Urothelium cell line (cell line): ENCODE results near the gene CNOT3.

Experiments
- DNase-seq: peaks from one replicate; pipeline ENCODE4 v3.0.0; 2011; ENCODE audit warnings: low spot score, mixed read lengths
- FAIRE-seq: peaks from 2 replicates; lab custom pipeline; 2011; peaks lifted over from hg19 to GRCh38; lab: Jason Lieb, UNC

Gene CNOT3

GRCh38 chr19:54147676-54148075, 10.1 kb downstream of the CNOT3 start:
- FAIRE-seq, result no peak

GRCh38 chr19:54148158-54148557, 10.6 kb downstream of the CNOT3 start:
- no peak for FAIRE-seq
- no peak for DNase-seq

More at GRCh38 chr19:54147676-54148075, 10.1 kb downstream of the CNOT3 start:
- DNase-seq, result no peak

- DNase-seq, result no peak
- FAIRE-seq, result no peak
Observed at GRCh38 chr19:54149021-54149812, 11.7 kb downstream of the CNOT3 start.

- FAIRE-seq (no peak), DNase-seq (no peak)
Observed at GRCh38 chr19:54151362-54152035, 13.9 kb downstream of the CNOT3 start.

GRCh38 chr19:54152267-54152666, 14.7 kb downstream of the CNOT3 start:
- FAIRE-seq (no peak), DNase-seq (no peak)

- DNase-seq, result no peak
- no peak for FAIRE-seq
Observed at GRCh38 chr19:54152878-54153524, 15.4 kb downstream of the CNOT3 start.

GRCh38 chr19:54153731-54154326, 16.3 kb downstream of the CNOT3 start:
- DNase-seq (no peak), FAIRE-seq (no peak)

GRCh38 chr19:54154603-54155345, 17.2 kb downstream of the CNOT3 start:
- no peak for DNase-seq
- no peak for FAIRE-seq

GRCh38 chr19:54155694-54156093, 18.1 kb downstream of the CNOT3 start:
- FAIRE-seq (no peak), DNase-seq (no peak)

- DNase-seq (no peak), FAIRE-seq (no peak)
Observed at GRCh38 chr19:54156490-54156889, 18.9 kb downstream of the CNOT3 start.

GRCh38 chr19:54156953-54157352, 19.4 kb downstream of the CNOT3 start:
- FAIRE-seq (no peak), DNase-seq (no peak)

GRCh38 chr19:54158812-54159351, 21.3 kb downstream of the CNOT3 start:
- no peak for DNase-seq

GRCh38 chr19:54159352-54160181, 22.0 kb downstream of the CNOT3 start, which contains the start of gene LENG1:
TSS of gene LENG1 (minus strand) at chr19:54159721. CDS start at chr19:54159695, 26 bp downstream.
- FAIRE-seq, result peak; percentile 97
- peak; percentile 97 for DNase-seq

More at GRCh38 chr19:54158812-54159351, 21.3 kb downstream of the CNOT3 start:
- FAIRE-seq, result no peak

GRCh38 chr19:54160182-54160811, 22.7 kb downstream of the CNOT3 start:
- FAIRE-seq (no peak), DNase-seq (peak; percentile 14)

GRCh38 chr19:54160854-54161253, 23.3 kb downstream of the CNOT3 start:
- DNase-seq (no peak), FAIRE-seq (no peak)

- no peak for DNase-seq
- no peak for FAIRE-seq
Observed at GRCh38 chr19:54162241-54162805, 24.8 kb downstream of the CNOT3 start.

GRCh38 chr19:54162884-54163283, 25.3 kb downstream of the CNOT3 start:
- no peak for DNase-seq
- no peak for FAIRE-seq

- DNase-seq (no peak), FAIRE-seq (no peak)
Observed at GRCh38 chr19:54164369-54165068, 27.0 kb downstream of the CNOT3 start.
